Measurements from ENCODE around the gene INTS6L.

- TF ChIP-seq CTCF (IDR thresholded peaks at IDR 0.05) (no peak), POLR2A (IDR thresholded peaks at IDR 0.05) (peak; percentile 26 to 97)
These were observed at the start of gene INTS6L for GRCh38 chrX:135520553-135521404.
